ENCODE results near the gene TMEM88. TPM values are rescaled to one million over a fixed set of nuclear protein-coding genes. Genes with fewer than 3 reads are reported as not detected.
"Not testable (repeated sequence)": the region's sequence is repeated elsewhere in the genome, so short reads cannot be mapped to it uniquely, and the experiment has no call there.

TMEM88 gene
- total and polyA plus RNA-seq, 4 donors, result 0.65 to 4.6 (median 3.7) TPM

DNA sequence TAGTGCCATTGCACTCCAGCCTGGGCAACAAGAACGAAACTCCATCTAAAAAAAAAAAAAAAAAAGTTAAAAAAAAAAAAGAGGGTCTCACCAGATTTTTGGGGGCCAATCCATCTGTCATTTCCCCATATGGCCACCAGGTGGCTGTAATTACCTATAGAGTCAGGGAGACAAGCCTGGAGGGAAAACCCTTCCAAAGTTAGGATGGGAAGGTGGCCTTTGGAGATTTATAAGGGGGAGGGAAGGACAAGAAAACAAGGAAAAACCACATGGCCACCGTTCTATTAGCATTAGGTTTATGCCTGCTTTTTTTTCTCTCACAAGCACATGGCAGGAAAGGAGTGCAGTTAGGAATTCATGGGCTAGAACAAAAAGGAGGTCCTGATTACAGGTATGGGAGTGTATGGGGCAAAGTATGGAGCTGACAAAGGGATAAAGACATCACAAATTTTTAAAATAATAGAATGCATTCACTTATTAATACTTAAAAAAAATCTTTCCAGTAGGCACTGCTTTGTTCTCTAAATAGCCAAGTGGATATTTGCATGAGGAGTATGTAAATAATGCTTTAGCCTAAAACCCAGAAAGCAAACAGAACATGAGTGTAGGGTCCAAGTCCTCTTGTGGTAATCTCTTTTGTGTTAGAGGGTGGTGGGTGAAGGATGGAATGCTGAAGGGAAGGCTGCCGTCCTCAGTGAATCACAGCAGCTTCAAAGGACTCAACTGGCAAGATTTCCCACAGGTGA is 8.0 kb downstream of the TMEM88 start:
- TF ChIP-seq TAF1 (conservative IDR thresholded peaks at IDR 0.05) (no peak), HNF4G (IDR thresholded peaks at IDR 0.05) (no peak), FOXA1 (IDR thresholded peaks at IDR 0.05) (no peak), GABPA (IDR thresholded peaks at IDR 0.05 in 1 of 2, conservative IDR thresholded peaks at IDR 0.05 in 1 of 2) (no peak), HNF4A (conservative IDR thresholded peaks at IDR 0.05) (peak in 1 of 2 donors; percentile 26), NR2F2 (IDR thresholded peaks at IDR 0.05) (no peak), MAX (IDR thresholded peaks at IDR 0.05) (no peak), RAD21 (IDR thresholded peaks at IDR 0.05) (peak; percentile 90)
- TF ChIP-seq, protein P1, sequence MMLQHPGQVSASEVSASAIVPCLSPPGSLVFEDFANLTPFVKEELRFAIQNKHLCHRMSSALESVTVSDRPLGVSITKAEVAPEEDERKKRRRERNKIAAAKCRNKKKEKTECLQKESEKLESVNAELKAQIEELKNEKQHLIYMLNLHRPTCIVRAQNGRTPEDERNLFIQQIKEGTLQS (IDR thresholded peaks at IDR 0.05), result no peak
- TF ChIP-seq, protein P2, sequence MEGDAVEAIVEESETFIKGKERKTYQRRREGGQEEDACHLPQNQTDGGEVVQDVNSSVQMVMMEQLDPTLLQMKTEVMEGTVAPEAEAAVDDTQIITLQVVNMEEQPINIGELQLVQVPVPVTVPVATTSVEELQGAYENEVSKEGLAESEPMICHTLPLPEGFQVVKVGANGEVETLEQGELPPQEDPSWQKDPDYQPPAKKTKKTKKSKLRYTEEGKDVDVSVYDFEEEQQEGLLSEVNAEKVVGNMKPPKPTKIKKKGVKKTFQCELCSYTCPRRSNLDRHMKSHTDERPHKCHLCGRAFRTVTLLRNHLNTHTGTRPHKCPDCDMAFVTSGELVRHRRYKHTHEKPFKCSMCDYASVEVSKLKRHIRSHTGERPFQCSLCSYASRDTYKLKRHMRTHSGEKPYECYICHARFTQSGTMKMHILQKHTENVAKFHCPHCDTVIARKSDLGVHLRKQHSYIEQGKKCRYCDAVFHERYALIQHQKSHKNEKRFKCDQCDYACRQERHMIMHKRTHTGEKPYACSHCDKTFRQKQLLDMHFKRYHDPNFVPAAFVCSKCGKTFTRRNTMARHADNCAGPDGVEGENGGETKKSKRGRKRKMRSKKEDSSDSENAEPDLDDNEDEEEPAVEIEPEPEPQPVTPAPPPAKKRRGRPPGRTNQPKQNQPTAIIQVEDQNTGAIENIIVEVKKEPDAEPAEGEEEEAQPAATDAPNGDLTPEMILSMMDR (IDR thresholded peaks at IDR 0.05; ENCODE audit: low read depth, low read length, missing input control), result peak; percentile 84
- Histone ChIP-seq H3K27me3 (ENCODE audit: control insufficient read depth in 4 of 4, insufficient read depth in 4 of 4, low read length in 3 of 4) (no peaks in the 10 kb centered on the region), H3K4me1 (ENCODE audit: control insufficient read depth in 4 of 4, insufficient read depth in 4 of 4, low read length in 3 of 4) (peaks cover 0 to 28% (median 19%) of the 10 kb centered on the region in 4 donors), H3K27ac (ENCODE audit: low read depth in 1 of 2, low read length in 2 of 2) (no peak overlapping the region), H3K4me3 (ENCODE audit: low read depth in 1 of 3, low read length in 3 of 3) (no peak overlapping the region), H3K36me3 (ENCODE audit: control insufficient read depth in 4 of 4, insufficient read depth in 3 of 4, low read depth in 1 of 4, low read length in 3 of 4) (peaks cover 0 to 2% (median 0%) of the 10 kb centered on the region in 4 donors), H3K9ac (ENCODE audit: low read depth in 1 of 2, low read length in 2 of 2) (no peak overlapping the region), H3K9me3 (ENCODE audit: control insufficient read depth in 4 of 4, low read length in 3 of 4) (no peaks in the 10 kb centered on the region)
- WGBS, result 22% methylated on average over 3 of the region's 3 CpGs
- DNase-seq (ENCODE audit: low spot score), result no peak

DNA sequence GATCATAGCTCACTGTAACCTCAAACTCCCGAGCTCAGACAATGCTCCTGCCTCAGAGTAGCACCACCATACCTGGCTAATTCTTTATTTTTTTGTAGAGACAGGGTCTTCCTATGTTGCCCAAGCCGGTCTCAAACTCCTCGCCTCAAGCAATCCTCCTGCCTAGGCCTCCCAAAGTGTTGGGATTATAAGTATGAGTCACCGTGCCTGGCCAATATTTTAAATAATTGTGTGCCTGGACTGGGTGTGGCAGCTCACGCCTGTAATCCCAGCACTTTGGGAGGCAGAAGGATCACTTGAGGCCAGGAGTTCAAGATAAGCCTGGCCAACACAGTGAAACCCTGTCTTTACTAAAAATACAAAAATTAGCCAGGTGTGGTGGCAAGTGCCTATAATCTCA is 9.5 kb downstream of the TMEM88 start:
- not testable (repeated sequence) for H3K36me3 ChIP-seq (ENCODE audit: control insufficient read depth in 4 of 4, insufficient read depth in 3 of 4, low read depth in 1 of 4, low read length in 3 of 4); H3K9ac ChIP-seq (ENCODE audit: low read depth in 1 of 2, low read length in 2 of 2); H3K27me3 ChIP-seq (ENCODE audit: control insufficient read depth in 4 of 4, insufficient read depth in 4 of 4, low read length in 3 of 4); H3K9me3 ChIP-seq (ENCODE audit: control insufficient read depth in 4 of 4, low read length in 3 of 4); H3K4me3 ChIP-seq (ENCODE audit: low read depth in 1 of 3, low read length in 3 of 3); H3K27ac ChIP-seq (ENCODE audit: low read depth in 1 of 2, low read length in 2 of 2); DNase-seq (ENCODE audit: low spot score)
- WGBS, result 84% methylated on average over 5 of the region's 5 CpGs
- peaks cover 0 to 14% (median 6%) of the 10 kb centered on the region in 4 donors for H3K4me1 ChIP-seq (ENCODE audit: control insufficient read depth in 4 of 4, insufficient read depth in 4 of 4, low read length in 3 of 4)

- Histone ChIP-seq H3K36me3 (ENCODE audit: control insufficient read depth in 4 of 4, insufficient read depth in 3 of 4, low read depth in 1 of 4, low read length in 3 of 4) (peaks cover 0 to 2% (median 0%) of the 10 kb centered on the region in 4 donors), H3K27me3 (ENCODE audit: control insufficient read depth in 4 of 4, insufficient read depth in 4 of 4, low read length in 3 of 4) (no peaks in the 10 kb centered on the region), H3K9me3 (ENCODE audit: control insufficient read depth in 4 of 4, low read length in 3 of 4) (no peaks in the 10 kb centered on the region), H3K27ac (ENCODE audit: low read depth in 1 of 2, low read length in 2 of 2) (no peak overlapping the region), H3K4me1 (ENCODE audit: control insufficient read depth in 4 of 4, insufficient read depth in 4 of 4, low read length in 3 of 4) (peaks cover 0 to 8% (median 5%) of the 10 kb centered on the region in 4 donors), H3K9ac (ENCODE audit: low read depth in 1 of 2, low read length in 2 of 2) (no peak overlapping the region), H3K4me3 (ENCODE audit: low read depth in 1 of 3, low read length in 3 of 3) (no peak overlapping the region)
- DNase-seq (ENCODE audit: low spot score), result no peak
- 95% methylated on average over 5 of the region's 5 CpGs for WGBS
- no peak for TF ChIP-seq RAD21 (IDR thresholded peaks at IDR 0.05)
- TF ChIP-seq, protein P1 (IDR thresholded peaks at IDR 0.05), result no peak
Measured at GRCh38 chr17:7864995-7865650, 10.3 kb downstream of the TMEM88 start.

All from liver (tissue), 9 donors.